GM12801 (cell line): ENCODE data around the gene ATP2A3.

Experiments
- TF ChIP-seq, protein P1 (sequence below): IDR thresholded peaks from one replicate; pipeline ENCODE4 v1.5.1; 2011; ENCODE audit warnings: control low read depth; ENCODE audit not compliant: insufficient read length; ENCODE audit errors: extremely low read depth

ATP2A3 gene

DNA sequence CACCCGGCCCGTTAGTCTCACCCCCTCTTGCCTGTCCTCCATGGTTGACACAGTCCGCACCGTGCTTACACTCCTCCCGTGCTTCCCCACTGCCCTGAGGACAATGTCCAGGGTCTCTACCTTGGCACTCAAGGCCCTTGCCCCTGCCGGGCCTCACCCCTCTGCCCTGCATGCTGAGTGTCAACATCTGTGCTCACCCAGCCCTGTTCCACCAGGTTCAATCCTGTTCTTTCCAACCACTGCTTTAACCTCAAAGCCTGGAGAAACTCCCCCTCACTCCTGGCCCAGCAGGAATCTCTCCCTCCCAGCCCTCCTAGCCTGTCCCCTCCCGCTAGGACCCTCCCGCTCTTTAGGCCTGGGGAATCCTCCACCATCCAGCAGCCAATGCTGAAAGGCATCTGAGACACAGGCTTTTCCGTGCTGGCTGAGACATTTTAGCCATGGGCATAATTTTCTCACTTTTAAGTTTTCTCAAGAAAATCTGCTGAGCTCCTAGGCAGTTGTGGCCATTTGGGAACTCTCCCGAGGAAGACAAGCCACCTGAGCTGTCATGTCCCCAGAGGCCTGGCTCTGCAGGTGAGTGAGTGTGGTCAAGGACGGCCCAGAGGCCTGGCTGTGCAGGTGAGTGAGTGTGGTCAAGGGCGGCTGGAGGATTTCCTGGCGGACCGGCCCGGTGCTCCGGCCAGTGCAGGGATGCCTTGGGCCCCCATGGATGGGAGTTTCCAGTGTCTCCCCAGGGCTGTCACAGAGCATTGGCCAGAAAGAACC is 37.2 kb downstream of the ATP2A3 start:
- TF ChIP-seq, protein P1, sequence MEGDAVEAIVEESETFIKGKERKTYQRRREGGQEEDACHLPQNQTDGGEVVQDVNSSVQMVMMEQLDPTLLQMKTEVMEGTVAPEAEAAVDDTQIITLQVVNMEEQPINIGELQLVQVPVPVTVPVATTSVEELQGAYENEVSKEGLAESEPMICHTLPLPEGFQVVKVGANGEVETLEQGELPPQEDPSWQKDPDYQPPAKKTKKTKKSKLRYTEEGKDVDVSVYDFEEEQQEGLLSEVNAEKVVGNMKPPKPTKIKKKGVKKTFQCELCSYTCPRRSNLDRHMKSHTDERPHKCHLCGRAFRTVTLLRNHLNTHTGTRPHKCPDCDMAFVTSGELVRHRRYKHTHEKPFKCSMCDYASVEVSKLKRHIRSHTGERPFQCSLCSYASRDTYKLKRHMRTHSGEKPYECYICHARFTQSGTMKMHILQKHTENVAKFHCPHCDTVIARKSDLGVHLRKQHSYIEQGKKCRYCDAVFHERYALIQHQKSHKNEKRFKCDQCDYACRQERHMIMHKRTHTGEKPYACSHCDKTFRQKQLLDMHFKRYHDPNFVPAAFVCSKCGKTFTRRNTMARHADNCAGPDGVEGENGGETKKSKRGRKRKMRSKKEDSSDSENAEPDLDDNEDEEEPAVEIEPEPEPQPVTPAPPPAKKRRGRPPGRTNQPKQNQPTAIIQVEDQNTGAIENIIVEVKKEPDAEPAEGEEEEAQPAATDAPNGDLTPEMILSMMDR: no peak

DNA sequence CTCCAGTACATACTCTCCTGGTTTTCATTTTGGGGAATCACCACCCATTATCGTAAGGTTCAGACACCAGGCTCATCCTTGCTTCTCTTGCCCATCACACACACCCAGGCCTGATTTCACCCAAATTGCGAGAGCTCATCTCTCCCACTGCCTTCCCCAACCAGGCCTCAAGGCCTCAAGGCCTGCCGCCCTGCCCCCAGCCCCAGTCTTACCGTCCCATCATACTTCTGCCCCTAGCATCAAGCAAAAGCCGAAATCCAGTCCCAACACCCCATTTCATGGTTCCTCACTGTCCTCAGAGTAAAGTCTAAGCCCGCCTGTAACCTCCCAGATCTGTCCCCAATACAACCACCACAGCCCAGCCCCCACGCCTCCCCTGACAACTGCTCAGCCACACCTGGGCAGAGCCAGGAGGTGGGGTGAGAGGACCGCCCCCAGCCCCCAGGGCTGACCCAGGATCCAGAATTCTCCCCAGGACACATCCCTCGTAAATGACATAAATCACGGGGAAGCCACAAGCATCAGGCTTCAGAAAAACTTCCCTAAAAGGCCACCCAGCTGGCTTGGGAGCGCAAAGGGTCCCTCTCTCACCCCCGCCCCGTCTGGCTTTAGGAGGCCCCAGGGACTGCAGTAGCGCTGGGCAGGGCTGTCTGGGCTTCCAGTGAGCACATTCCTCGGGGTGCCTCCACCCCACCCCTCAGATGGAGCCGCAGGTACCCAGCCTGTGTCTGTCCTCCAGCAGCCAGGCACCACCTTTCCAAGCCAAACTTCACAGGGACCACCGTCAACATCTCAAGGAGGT is 38.4 kb downstream of the ATP2A3 start:
- TF ChIP-seq, protein P1: no peak

DNA sequence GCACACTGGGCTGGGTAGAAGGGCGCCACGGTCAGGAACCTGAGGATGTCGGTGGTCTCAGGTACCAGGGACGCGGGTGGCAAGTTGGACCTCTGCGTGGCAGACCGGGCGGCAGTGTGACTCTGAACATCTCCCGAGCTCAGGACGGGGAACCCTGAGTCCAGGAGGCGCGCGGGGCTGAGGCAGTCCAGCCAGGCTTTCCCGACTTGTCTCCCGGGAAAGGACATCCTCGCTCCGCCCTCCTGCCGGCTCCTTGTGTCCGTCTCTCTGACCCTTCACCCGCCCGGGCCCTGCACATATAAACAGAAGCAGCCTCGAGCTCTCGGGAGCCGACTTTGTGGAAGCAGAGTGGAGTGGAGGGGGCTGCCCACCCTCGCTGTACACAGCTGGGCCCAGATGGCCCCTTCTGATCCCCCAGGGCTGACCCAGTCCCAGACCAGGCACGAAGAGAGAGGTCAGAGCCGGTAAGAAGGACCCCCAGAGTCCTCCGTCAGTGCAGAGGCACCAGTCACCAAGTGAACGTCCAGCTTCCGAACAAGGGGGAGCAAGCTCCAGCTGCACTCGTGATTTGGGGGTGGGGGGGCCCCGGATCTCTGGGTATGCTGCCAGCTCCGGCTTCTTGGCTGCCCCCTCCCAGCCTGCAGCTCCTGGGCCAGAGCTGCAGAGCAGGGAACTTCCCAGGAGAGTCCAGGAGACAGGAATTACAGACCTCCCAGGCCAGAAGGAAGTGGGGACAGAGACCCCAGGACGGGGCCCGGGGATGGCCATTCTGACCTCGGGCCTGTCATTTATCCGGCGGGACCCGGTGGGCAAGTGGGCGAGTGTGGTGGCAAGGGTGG is 39.5 kb downstream of the ATP2A3 start:
- TF ChIP-seq, protein P1: no peak

DNA sequence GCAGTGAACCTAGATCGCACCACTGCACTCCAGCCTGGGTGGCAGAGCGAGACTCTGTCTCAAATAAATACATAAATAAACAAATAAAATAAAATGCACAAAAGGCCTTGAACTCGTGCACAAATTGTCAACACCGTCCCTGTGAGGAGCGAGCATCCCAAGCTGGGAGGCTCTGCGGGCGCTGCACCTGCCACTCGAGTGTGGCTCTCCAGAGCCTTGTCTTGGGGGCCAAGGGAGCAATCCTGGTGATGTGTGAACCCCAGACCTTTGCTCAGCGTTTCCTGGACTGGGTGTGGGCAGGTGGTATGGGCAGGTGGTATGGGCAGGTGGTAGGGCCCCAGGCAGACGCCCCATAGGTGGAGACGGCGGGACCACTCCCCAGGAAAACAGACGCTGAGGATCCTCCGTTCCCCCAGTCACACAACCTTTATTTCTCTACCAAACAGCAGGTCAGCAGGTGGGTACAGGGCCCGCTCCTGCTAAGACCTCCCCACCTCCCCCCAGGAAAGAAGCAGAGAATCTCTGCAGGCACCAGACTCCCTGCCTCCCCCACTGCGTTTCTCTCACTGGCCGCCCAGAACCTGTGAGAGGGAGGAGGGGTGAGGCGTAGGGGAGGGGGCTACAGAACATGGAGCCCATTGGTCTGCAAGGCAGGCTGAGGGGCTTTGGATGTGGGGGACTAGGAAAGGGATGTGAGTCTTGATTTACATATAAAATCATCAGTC is 40.6 kb downstream of the ATP2A3 start:
- TF ChIP-seq, protein P1: no peak

DNA sequence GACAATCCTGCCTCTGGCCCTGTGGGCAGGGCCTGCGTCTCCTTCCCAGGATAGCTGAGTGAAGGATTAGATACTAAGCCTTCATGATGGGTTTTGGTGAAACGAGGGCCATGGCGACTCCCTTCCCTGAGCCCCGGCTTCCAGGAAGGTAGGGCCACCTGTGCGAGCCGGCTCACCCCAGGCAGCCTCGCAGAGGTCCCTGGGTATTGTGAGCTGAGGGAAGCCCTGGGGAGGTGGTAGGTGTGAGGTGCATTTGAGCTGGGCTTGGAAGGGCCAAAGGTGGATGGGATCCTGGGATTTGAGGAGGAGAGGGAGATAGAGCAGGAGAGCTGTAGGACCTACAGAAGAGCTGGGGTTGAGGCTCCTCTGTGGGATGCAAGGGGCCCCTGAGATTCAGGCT is 41.5 kb downstream of the ATP2A3 start:
- TF ChIP-seq, protein P1: no peak

DNA sequence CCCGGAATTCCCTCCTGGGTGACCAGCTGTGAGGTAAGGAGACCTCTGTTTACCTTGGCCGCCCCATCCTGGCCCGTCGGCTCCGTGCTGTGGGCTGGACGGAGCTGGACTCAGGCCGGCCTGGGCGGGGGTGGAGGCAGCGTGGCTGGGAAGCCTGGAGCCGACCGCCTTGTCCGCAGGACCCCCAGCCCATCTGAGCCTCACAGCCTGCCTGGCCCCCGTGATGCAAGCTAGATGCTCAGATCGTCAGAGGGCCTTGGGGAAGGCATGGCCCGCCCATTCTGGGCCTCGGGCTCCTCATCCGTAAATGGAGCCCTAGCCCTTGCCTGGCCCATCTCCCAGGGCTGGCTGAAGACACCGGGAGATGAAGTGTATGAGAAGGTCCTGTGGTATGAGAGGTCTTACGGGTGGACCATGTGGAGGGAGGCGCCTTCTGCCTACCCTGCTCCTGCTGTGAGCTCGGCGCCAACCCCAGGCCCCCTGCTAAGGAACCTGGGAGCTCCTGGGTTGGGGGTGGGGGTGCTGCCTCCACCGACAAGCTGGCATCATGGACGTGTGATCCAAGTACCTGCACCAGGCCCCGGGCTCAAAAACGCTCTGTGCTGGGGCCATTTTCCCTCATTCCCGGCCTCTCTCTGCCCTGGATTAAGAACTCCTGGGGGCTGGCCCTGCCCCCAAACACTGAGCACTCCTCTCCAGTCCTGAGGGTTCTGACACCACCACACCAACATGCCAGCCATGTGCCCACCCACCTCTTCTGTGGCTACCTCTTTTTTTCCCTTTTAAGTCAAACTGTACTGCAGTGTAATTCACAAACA is 42.5 kb downstream of the ATP2A3 start:
- TF ChIP-seq, protein P1: no peak
